Left ventricle myocardium inferior (tissue), 1 donor: ENCODE measurements around the gene EMX1. TPM values are rescaled to one million over a fixed set of nuclear protein-coding genes. Genes with fewer than 3 reads are reported as not detected.

ENCODE experiments used
- DNase-seq: peaks from one replicate; pipeline ENCODE4 v3.0.0-alpha.2; 2020
- H3K27ac ChIP-seq: fragments of 200-600 bp; replicated peaks from 2 replicates; pipeline ENCODE4 v1.8.0; 2021
- H3K27me3 ChIP-seq: fragments of 200-600 bp; 2 replicates; pipeline ENCODE4 v1.8.0; 2021; ENCODE audit warnings: low read depth
- H3K36me3 ChIP-seq: fragments of 200-600 bp; 2 replicates; pipeline ENCODE4 v1.8.0; 2021
- H3K4me1 ChIP-seq: fragments of 200-600 bp; 2 replicates; pipeline ENCODE4 v1.8.0; 2021
- H3K4me3 ChIP-seq: fragments of 200-600 bp; 2 replicates; pipeline ENCODE4 v1.8.0; 2021; ENCODE audit warnings: mild to moderate bottlenecking, moderate library complexity
- H3K9me3 ChIP-seq: fragments of 200-600 bp; replicated peaks from 2 replicates; pipeline ENCODE4 v1.8.0; 2021
- CTCF ChIP-seq: fragments of 200-600 bp; IDR thresholded peaks from 2 replicates; pipeline ENCODE4 v1.8.0; 2021; ENCODE audit warnings: antibody characterized with exemption, mild to moderate bottlenecking, borderline replicate concordance
- intact Hi-C: fragments of 100-400 bp; cut with micrococcal nuclease; formaldehyde crosslinking; loops from one replicate; pipeline ENCODE4 v1.11.0; 2022
- total RNA-seq: library from RNA; stranded (reverse); fragmentation: NEBNext Ultra II Directional; extraction: Animal tissue kit (Norgen Biotek cat#: 25700); gene quantifications from one replicate; pipeline ENCODE4 v1.2.1, GENCODE V29; 2021
- donor health status: DM: no; HTN: yes; CAD: no; lungs with severe emphysema.

EMX1 gene
- total RNA-seq, 1 donor from 2014 or later = not detected

- TF ChIP-seq CTCF = peak; percentile 19
- peaks cover 8% of the 10 kb centered on the region for H3K4me1 ChIP-seq
These were observed 17.6 kb downstream of the EMX1 start for GRCh38 chr2:72934683-72935610.

GRCh38 chr2:72935611-72935957 lies 18.3 kb downstream of the EMX1 start:
- Histone ChIP-seq H3K4me1 (peaks cover 8% of the 10 kb centered on the region), H3K27me3 (peaks cover 35% of the 10 kb centered on the region), H3K4me3 (no peak overlapping the region), H3K27ac (no peak overlapping the region), H3K36me3 (no peaks in the 10 kb centered on the region), H3K9me3 (no peaks in the 10 kb centered on the region)
- intact Hi-C loops = no loop called here
- DNase-seq = no peak
- TF ChIP-seq CTCF = no peak

More at GRCh38 chr2:72934683-72935610, 17.6 kb downstream of the EMX1 start:
- Histone ChIP-seq H3K4me3 (no peak overlapping the region), H3K9me3 (no peaks in the 10 kb centered on the region), H3K27ac (no peak overlapping the region), H3K36me3 (no peaks in the 10 kb centered on the region), H3K27me3 (peaks cover 42% of the 10 kb centered on the region)
- no peak for DNase-seq
- intact Hi-C loops = no loop called here

GRCh38 chr2:72936660-72937355 lies 19.5 kb downstream of the EMX1 start:
- Histone ChIP-seq H3K4me3 (no peak overlapping the region), H3K36me3 (no peaks in the 10 kb centered on the region), H3K27me3 (peaks cover 23% of the 10 kb centered on the region), H3K4me1 (peaks cover 8% of the 10 kb centered on the region), H3K9me3 (no peaks in the 10 kb centered on the region), H3K27ac (no peak overlapping the region)
- intact Hi-C loops = no loop called here
- no peak for TF ChIP-seq CTCF
- DNase-seq = no peak

- Histone ChIP-seq H3K27ac (no peak overlapping the region), H3K4me3 (no peak overlapping the region), H3K36me3 (no peaks in the 10 kb centered on the region), H3K4me1 (peaks cover 8% of the 10 kb centered on the region), H3K27me3 (peaks cover 18% of the 10 kb centered on the region), H3K9me3 (no peaks in the 10 kb centered on the region)
- no peak for TF ChIP-seq CTCF
- no peak for DNase-seq
- intact Hi-C loops = no loop called here
These were observed 20.0 kb downstream of the EMX1 start for GRCh38 chr2:72937356-72937669.

- Histone ChIP-seq H3K4me3 (no peak overlapping the region), H3K4me1 (peaks cover 8% of the 10 kb centered on the region), H3K9me3 (no peaks in the 10 kb centered on the region), H3K36me3 (peaks cover 1% of the 10 kb centered on the region), H3K27me3 (peaks cover 10% of the 10 kb centered on the region), H3K27ac (no peak overlapping the region)
- TF ChIP-seq CTCF = no peak
- intact Hi-C loops = no loop called here
- no peak for DNase-seq
These were observed 21.1 kb downstream of the EMX1 start for GRCh38 chr2:72938455-72938854.
